ENCODE data around the gene RALGPS1. TPM values are rescaled to one million over a fixed set of nuclear protein-coding genes. Genes with fewer than 3 reads are reported as not detected.

RALGPS1 gene
- total RNA-seq, 5 donors from 2014 or later (not counting 1 experiment from before 2014, with no cell fraction given): 7.3 to 13.9 (median 9.4) TPM

GRCh38 chr9:127179633-127180441, 265.3 kb downstream of the RALGPS1 start:
- 85% methylated on average over 9 of the region's 15 CpGs for WGBS (ENCODE audit: insufficient coverage)
- Mint-ChIP-seq H3K27me3 (no peaks in the 10 kb centered on the region), H3K9me3 (no peaks in the 10 kb centered on the region), H3K36me3 (peaks cover 30% of the 10 kb centered on the region), H3K4me1 (peaks cover 0 to 3% (median 0%) of the 10 kb centered on the region in 3 donors), H3K27ac (no peak overlapping the region), H3K4me3 (no peak overlapping the region)
- peaks cover 0 to 5% of the 10 kb centered on the region in 2 experiments for H3K27me3 ChIP-seq (replicated peaks in 1 of 2; ENCODE audit: control insufficient read depth in 2 of 2, extremely low read depth in 1 of 2, insufficient read depth in 2 of 2, low read length in 1 of 2)
- no peaks in the 10 kb centered on the region for H3K4me1 ChIP-seq (ENCODE audit: control insufficient read depth in 1 of 2, extremely low read depth in 1 of 2, insufficient read depth in 2 of 2, low read length in 2 of 2)
- H3K9me3 ChIP-seq: no peaks in the 10 kb centered on the region
- no peak overlapping the region for H3K4me3 ChIP-seq (ENCODE audit: control insufficient read depth in 1 of 2, extremely low read depth in 1 of 2, low read length in 1 of 2)
- ATAC-seq (replicated peaks in 1 of 4): no peak
- DNase-seq: no peak
- no peaks in the 10 kb centered on the region for H3K36me3 ChIP-seq (ENCODE audit: control insufficient read depth in 2 of 2, extremely low read depth in 1 of 2, insufficient read depth in 1 of 2, low read length in 1 of 2)
- CTCF ChIA-PET: no interaction called here
- POLR2A ChIA-PET: interaction anchor here in 1 of 2 donors (0.6 kb wide), 1 partner anchor 32 kb away, joined by 3 read pairs; no protein-coding TSS in a partner anchor
- H3K27ac ChIP-seq (ENCODE audit: low read length): no peak overlapping the region

- H3K27ac Mint-ChIP-seq: no peak overlapping the region
- 91% methylated on average over 10 of the region's 14 CpGs for WGBS (ENCODE audit: insufficient coverage)
- peaks cover 0 to 3% (median 0%) of the 10 kb centered on the region in 3 donors for H3K4me1 Mint-ChIP-seq
These were observed 266.1 kb downstream of the RALGPS1 start for GRCh38 chr9:127180457-127181314.

GRCh38 chr9:127181315-127181580, 266.7 kb downstream of the RALGPS1 start:
- Mint-ChIP-seq H3K27me3 (peaks cover 0 to 4% of the 10 kb centered on the region in 2 donors), H3K9me3 (no peaks in the 10 kb centered on the region), H3K27ac (no peak overlapping the region), H3K4me1 (peaks cover 0 to 3% (median 0%) of the 10 kb centered on the region in 3 donors), H3K36me3 (peaks cover 26% of the 10 kb centered on the region), H3K4me3 (no peak overlapping the region)
- Histone ChIP-seq H3K9me3 (no peaks in the 10 kb centered on the region), H3K36me3 (ENCODE audit: control insufficient read depth in 2 of 2, extremely low read depth in 1 of 2, insufficient read depth in 1 of 2, low read length in 1 of 2) (no peaks in the 10 kb centered on the region), H3K27me3 (replicated peaks in 1 of 2; ENCODE audit: control insufficient read depth in 2 of 2, extremely low read depth in 1 of 2, insufficient read depth in 2 of 2, low read length in 1 of 2) (peaks cover 0 to 5% of the 10 kb centered on the region in 2 experiments), H3K27ac (ENCODE audit: low read length) (no peak overlapping the region), H3K4me3 (ENCODE audit: control insufficient read depth in 1 of 2, extremely low read depth in 1 of 2, low read length in 1 of 2) (no peak overlapping the region), H3K4me1 (ENCODE audit: control insufficient read depth in 1 of 2, extremely low read depth in 1 of 2, insufficient read depth in 2 of 2, low read length in 2 of 2) (no peaks in the 10 kb centered on the region)
- no peak for DNase-seq
- 87% methylated on average over 3 of the region's 3 CpGs for WGBS (ENCODE audit: insufficient coverage)
- ChIA-PET CTCF (no interaction called here), POLR2A (no interaction called here)
- no peak for ATAC-seq (replicated peaks in 1 of 4)

More at GRCh38 chr9:127180457-127181314, 266.1 kb downstream of the RALGPS1 start:
- ChIA-PET CTCF (no interaction called here), POLR2A (no interaction called here)
- ATAC-seq (replicated peaks in 1 of 4) (no peak), DNase-seq (peak in 1 of 35 experiments; percentile 19)
- peaks cover 32% of the 10 kb centered on the region for H3K36me3 Mint-ChIP-seq
- Histone ChIP-seq H3K4me1 (ENCODE audit: control insufficient read depth in 1 of 2, extremely low read depth in 1 of 2, insufficient read depth in 2 of 2, low read length in 2 of 2) (no peaks in the 10 kb centered on the region), H3K27me3 (replicated peaks in 1 of 2; ENCODE audit: control insufficient read depth in 2 of 2, extremely low read depth in 1 of 2, insufficient read depth in 2 of 2, low read length in 1 of 2) (peaks cover 0 to 5% of the 10 kb centered on the region in 2 experiments), H3K4me3 (ENCODE audit: control insufficient read depth in 1 of 2, extremely low read depth in 1 of 2, low read length in 1 of 2) (no peak overlapping the region), H3K27ac (ENCODE audit: low read length) (no peak overlapping the region), H3K9me3 (no peaks in the 10 kb centered on the region), H3K36me3 (ENCODE audit: control insufficient read depth in 2 of 2, extremely low read depth in 1 of 2, insufficient read depth in 1 of 2, low read length in 1 of 2) (no peaks in the 10 kb centered on the region)
- peaks cover 0 to 4% of the 10 kb centered on the region in 2 donors for H3K27me3 Mint-ChIP-seq
- no peaks in the 10 kb centered on the region for H3K9me3 Mint-ChIP-seq
- no peak overlapping the region for H3K4me3 Mint-ChIP-seq

- H3K27me3 ChIP-seq (replicated peaks in 1 of 2; ENCODE audit: control insufficient read depth in 2 of 2, extremely low read depth in 1 of 2, insufficient read depth in 2 of 2, low read length in 1 of 2): peaks cover 0 to 5% of the 10 kb centered on the region in 2 experiments
- H3K36me3 Mint-ChIP-seq: peaks cover 23% of the 10 kb centered on the region
- no peak overlapping the region for H3K27ac ChIP-seq (ENCODE audit: low read length)
- H3K9me3 ChIP-seq: no peaks in the 10 kb centered on the region
- 94% methylated on average over 5 of the region's 6 CpGs for WGBS (ENCODE audit: insufficient coverage)
- ChIA-PET CTCF (no interaction called here), POLR2A (no interaction called here)
- DNase-seq: no peak
- no peak for ATAC-seq (replicated peaks in 1 of 4)
- H3K27ac Mint-ChIP-seq: no peak overlapping the region
- H3K4me1 ChIP-seq (ENCODE audit: control insufficient read depth in 1 of 2, extremely low read depth in 1 of 2, insufficient read depth in 2 of 2, low read length in 2 of 2): no peaks in the 10 kb centered on the region
- no peak overlapping the region for H3K4me3 Mint-ChIP-seq
- no peaks in the 10 kb centered on the region for H3K36me3 ChIP-seq (ENCODE audit: control insufficient read depth in 2 of 2, extremely low read depth in 1 of 2, insufficient read depth in 1 of 2, low read length in 1 of 2)
- no peak overlapping the region for H3K4me3 ChIP-seq (ENCODE audit: control insufficient read depth in 1 of 2, extremely low read depth in 1 of 2, low read length in 1 of 2)
- no peaks in the 10 kb centered on the region for H3K9me3 Mint-ChIP-seq
- peaks cover 0 to 4% of the 10 kb centered on the region in 2 donors for H3K27me3 Mint-ChIP-seq
- H3K4me1 Mint-ChIP-seq: peaks cover 0 to 3% (median 0%) of the 10 kb centered on the region in 3 donors
These were observed 267.1 kb downstream of the RALGPS1 start for GRCh38 chr9:127181595-127182190.

- Mint-ChIP-seq H3K9me3 (no peaks in the 10 kb centered on the region), H3K36me3 (peaks cover 23% of the 10 kb centered on the region), H3K27me3 (peaks cover 0 to 4% of the 10 kb centered on the region in 2 donors), H3K27ac (no peak overlapping the region), H3K4me3 (no peak overlapping the region), H3K4me1 (peaks cover 0 to 3% (median 0%) of the 10 kb centered on the region in 3 donors)
- ATAC-seq (replicated peaks in 1 of 4) (no peak), DNase-seq (no peak)
- WGBS (ENCODE audit: insufficient coverage): 98% methylated on average over 11 of the region's 14 CpGs
- Histone ChIP-seq H3K4me1 (ENCODE audit: control insufficient read depth in 1 of 2, extremely low read depth in 1 of 2, insufficient read depth in 2 of 2, low read length in 2 of 2) (no peaks in the 10 kb centered on the region), H3K27me3 (replicated peaks in 1 of 2; ENCODE audit: control insufficient read depth in 2 of 2, extremely low read depth in 1 of 2, insufficient read depth in 2 of 2, low read length in 1 of 2) (peaks cover 0 to 2% of the 10 kb centered on the region in 2 experiments), H3K4me3 (ENCODE audit: control insufficient read depth in 1 of 2, extremely low read depth in 1 of 2, low read length in 1 of 2) (no peak overlapping the region), H3K9me3 (no peaks in the 10 kb centered on the region), H3K36me3 (ENCODE audit: control insufficient read depth in 2 of 2, extremely low read depth in 1 of 2, insufficient read depth in 1 of 2, low read length in 1 of 2) (no peaks in the 10 kb centered on the region), H3K27ac (ENCODE audit: low read length) (no peak overlapping the region)
- ChIA-PET POLR2A (no interaction called here), CTCF (interaction anchor here in 1 of 2 donors (0.6 kb wide), 1 partner anchor 957 kb away, joined by 3 read pairs; no protein-coding TSS in a partner anchor)
These were observed 268.5 kb downstream of the RALGPS1 start for GRCh38 chr9:127182901-127183746.
